ENCODE measurements around the gene FHL1.
A peak's percentile ranks its signal among the peaks of the same experiment; 100 is the strongest.

Gene FHL1

DNA sequence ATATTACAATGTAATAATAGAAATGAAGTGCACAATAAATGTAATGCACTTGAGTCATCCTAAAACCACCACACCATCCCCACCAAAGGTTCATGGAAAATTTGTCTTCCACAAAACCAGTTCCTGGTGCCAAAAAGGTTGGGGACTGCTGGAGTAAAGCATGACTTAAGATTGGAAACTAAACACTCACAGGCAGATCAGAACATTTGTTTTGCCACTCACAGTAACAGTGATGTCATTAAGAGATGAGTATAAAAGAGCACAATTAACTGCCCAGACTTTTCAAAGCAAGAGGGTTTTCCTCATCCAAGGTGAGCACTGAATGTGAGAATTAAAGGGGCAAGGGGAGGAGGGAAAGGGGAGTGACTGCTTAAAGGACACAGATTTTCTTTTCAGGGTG, 68.2 kb downstream of the FHL1 start:
- H3K9me3 ChIP-seq: no peaks in the 10 kb centered on the region
- no peaks in the 10 kb centered on the region for H3K27me3 ChIP-seq
- peaks cover 0 to 35% (median 0%) of the 10 kb centered on the region in 4 donors for H3K4me1 ChIP-seq
- intact Hi-C loops (cut with DNase I; ENCODE audit: low total_unique reads): no loop called here
- H3K27ac ChIP-seq: no peak overlapping the region
- TF ChIP-seq, protein P1, sequence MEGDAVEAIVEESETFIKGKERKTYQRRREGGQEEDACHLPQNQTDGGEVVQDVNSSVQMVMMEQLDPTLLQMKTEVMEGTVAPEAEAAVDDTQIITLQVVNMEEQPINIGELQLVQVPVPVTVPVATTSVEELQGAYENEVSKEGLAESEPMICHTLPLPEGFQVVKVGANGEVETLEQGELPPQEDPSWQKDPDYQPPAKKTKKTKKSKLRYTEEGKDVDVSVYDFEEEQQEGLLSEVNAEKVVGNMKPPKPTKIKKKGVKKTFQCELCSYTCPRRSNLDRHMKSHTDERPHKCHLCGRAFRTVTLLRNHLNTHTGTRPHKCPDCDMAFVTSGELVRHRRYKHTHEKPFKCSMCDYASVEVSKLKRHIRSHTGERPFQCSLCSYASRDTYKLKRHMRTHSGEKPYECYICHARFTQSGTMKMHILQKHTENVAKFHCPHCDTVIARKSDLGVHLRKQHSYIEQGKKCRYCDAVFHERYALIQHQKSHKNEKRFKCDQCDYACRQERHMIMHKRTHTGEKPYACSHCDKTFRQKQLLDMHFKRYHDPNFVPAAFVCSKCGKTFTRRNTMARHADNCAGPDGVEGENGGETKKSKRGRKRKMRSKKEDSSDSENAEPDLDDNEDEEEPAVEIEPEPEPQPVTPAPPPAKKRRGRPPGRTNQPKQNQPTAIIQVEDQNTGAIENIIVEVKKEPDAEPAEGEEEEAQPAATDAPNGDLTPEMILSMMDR (IDR thresholded peaks at IDR 0.05): no peak
- H3K36me3 ChIP-seq: peaks cover 13 to 18% (median 14%) of the 10 kb centered on the region in 3 donors
- DNase-seq: no peak
- H3K4me3 ChIP-seq: no peak overlapping the region

DNA sequence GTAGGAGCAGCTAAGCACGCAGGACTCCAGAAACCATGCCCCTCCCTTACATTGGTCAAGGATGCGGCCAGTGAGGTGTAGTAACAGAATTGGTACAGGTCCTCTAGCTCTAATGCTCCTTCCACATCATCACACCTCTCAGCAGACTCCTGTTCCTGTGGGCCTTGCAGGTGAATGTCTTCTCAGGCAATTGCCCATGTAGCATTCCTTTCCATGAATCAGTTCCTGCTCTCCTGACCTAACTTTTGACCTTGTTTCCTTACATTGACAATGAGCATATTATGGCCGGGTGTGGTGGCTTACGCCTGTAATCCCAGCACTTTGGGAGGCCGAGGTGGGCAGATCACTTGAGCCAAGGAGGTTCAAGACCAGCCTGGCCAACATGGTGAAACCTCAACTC, 72.6 kb downstream of the FHL1 start:
- DNase-seq: no peak
- TF ChIP-seq, protein P1 (IDR thresholded peaks at IDR 0.05): no peak
- Histone ChIP-seq H3K9me3 (no peaks in the 10 kb centered on the region), H3K4me1 (peaks cover 0 to 1% (median 0%) of the 10 kb centered on the region in 4 donors), H3K36me3 (peaks cover 38 to 49% (median 45%) of the 10 kb centered on the region in 3 donors), H3K27ac (no peak overlapping the region), H3K4me3 (no peak overlapping the region), H3K27me3 (no peaks in the 10 kb centered on the region)
- intact Hi-C loops (cut with DNase I; ENCODE audit: low total_unique reads): no loop called here

DNA sequence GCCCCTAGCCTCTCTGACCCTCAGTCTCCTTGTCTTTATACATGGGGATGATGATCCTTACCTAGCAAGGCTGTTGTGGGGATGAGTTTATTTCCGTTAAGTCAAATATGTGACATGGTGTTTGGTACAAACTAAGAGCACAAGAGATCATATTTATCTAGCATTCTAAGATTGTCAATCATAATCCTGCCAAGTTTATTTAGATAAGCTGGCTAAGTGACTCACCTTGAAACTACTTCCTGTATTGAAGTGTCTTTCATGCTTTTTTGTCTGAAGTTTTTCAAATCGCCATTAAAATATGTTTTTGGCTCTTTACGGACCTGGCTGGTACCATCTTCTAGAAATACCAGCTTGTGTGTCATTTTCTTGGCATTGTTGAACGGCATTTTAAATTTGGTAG, 73.2 kb downstream of the FHL1 start:
- peaks cover 38 to 55% (median 49%) of the 10 kb centered on the region in 3 donors for H3K36me3 ChIP-seq
- no peak for DNase-seq
- H3K4me3 ChIP-seq: no peak overlapping the region
- H3K9me3 ChIP-seq: no peaks in the 10 kb centered on the region
- TF ChIP-seq, protein P1 (IDR thresholded peaks at IDR 0.05): no peak
- H3K27ac ChIP-seq: peak overlapping the region in 1 of 2 donors; percentile 25
- no peaks in the 10 kb centered on the region for H3K27me3 ChIP-seq
- no peaks in the 10 kb centered on the region for H3K4me1 ChIP-seq
- intact Hi-C loops (cut with DNase I; ENCODE audit: low total_unique reads): no loop called here

DNA sequence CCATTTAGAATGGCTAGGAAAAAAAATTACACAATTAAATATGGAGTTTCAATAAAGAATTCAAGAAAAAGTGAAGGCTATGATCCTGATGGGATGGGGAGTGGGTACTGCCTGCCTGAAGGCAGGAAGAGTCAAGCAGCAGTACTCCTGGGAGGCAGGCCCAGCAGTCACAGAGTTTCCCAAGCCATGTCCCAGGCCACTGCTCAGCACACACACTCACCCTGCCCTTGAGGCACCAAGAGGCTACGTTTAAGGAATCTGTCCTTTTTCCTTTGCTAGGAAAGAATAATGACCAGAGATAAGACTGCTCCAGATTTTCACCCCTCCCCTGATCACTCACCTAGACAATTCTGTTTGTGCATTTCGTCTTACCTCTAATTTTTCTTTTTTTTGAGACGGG, 73.6 kb downstream of the FHL1 start:
- DNase-seq: no peak
- Histone ChIP-seq H3K4me3 (no peak overlapping the region), H3K27me3 (no peaks in the 10 kb centered on the region), H3K36me3 (peaks cover 38 to 59% (median 52%) of the 10 kb centered on the region in 3 donors), H3K9me3 (no peaks in the 10 kb centered on the region), H3K4me1 (no peaks in the 10 kb centered on the region), H3K27ac (peak overlapping the region in 1 of 2 donors; percentile 25)
- TF ChIP-seq, protein P1 (IDR thresholded peaks at IDR 0.05): no peak
- intact Hi-C loops (cut with DNase I; ENCODE audit: low total_unique reads): no loop called here

DNA sequence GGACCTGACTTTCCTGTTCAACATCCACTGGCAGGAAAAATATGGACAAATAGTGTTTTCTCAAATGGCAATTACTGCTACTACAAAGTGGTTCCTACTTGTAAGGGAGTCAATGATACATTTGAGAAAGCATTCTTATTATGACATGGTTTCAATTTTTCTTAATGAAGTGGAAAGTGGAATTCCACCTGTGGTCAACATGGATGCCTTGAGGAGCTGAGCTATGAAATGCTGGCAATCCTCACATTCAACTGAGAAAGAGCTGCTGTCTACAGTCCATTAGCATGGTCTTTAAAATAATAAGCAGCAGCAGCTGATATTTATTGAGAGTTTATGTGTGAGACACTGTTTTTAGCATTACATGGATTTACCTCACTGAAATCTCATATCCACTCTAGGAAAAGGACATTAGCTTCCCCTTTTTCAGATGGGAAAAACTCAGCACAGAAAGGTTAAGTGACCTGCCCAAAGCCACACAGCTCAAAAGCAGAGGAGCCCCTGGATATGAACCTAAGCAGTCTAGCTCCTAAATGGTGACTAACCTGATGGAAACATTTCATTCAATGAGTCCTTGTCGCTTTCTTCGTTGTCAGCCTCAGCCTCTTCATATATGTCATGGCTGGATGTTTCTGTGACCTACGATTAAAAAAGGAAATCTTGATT, 74.6 kb downstream of the FHL1 start:
- Histone ChIP-seq H3K4me3 (no peak overlapping the region), H3K9me3 (no peaks in the 10 kb centered on the region), H3K27me3 (no peaks in the 10 kb centered on the region), H3K4me1 (no peaks in the 10 kb centered on the region), H3K36me3 (peaks cover 40 to 70% (median 62%) of the 10 kb centered on the region in 3 donors), H3K27ac (no peak overlapping the region)
- intact Hi-C loops (cut with DNase I; ENCODE audit: low total_unique reads): no loop called here
- TF ChIP-seq, protein P1 (IDR thresholded peaks at IDR 0.05): no peak
- no peak for DNase-seq
